SK-N-SH treated with all-trans-retinoic acid at 6 μM for 48 hours (cell line): ENCODE measurements around the gene ANAPC13.

Experiments used
- ARNTL ChIP-seq: fragments of 450-650 bp; formaldehyde crosslinking; IDR thresholded peaks from 2 replicates; pipeline ENCODE4 v1.5.0; 2020; ENCODE audit warnings: low read depth, mild to moderate bottlenecking, moderate library complexity, borderline replicate concordance
- BACH2 ChIP-seq: fragments of 250-450 bp; sonication (Bioruptor Pico); IDR thresholded peaks from 2 replicates; pipeline ENCODE4 v1.9.0; 2021; ENCODE audit warnings: mild to moderate bottlenecking, borderline replicate concordance
- ESRRG ChIP-seq: fragments of 250-450 bp; sonication (Bioruptor Pico); IDR thresholded peaks from 2 replicates; pipeline ENCODE4 v1.6.1; 2021; ENCODE audit warnings: mild to moderate bottlenecking
- GLIS3 ChIP-seq: fragments of 250-450 bp; sonication (Bioruptor Pico); IDR thresholded peaks from 2 replicates; pipeline ENCODE4 v1.5.0; 2020; ENCODE audit warnings: mild to moderate bottlenecking, moderate library complexity
- PPARA ChIP-seq: fragments of 250-450 bp; sonication (Bioruptor Pico); IDR thresholded peaks from 2 replicates; pipeline ENCODE4 v1.5.0; 2020; ENCODE audit warnings: mild to moderate bottlenecking, borderline replicate concordance
- RARB ChIP-seq: fragments of 250-450 bp; sonication (Bioruptor Pico); IDR thresholded peaks from 2 replicates; pipeline ENCODE4 v1.8.0; 2021; ENCODE audit warnings: mild to moderate bottlenecking, moderate library complexity
- TCF4 ChIP-seq: fragments of 250-450 bp; sonication (Bioruptor Pico); IDR thresholded peaks from 2 replicates; pipeline ENCODE4 v1.8.0; 2021; ENCODE audit warnings: mild to moderate bottlenecking, moderate library complexity, borderline replicate concordance
- TSHZ2 ChIP-seq: fragments of 250-450 bp; sonication (Bioruptor Pico); IDR thresholded peaks from 2 replicates; pipeline ENCODE4 v1.5.0; 2020; ENCODE audit warnings: mild to moderate bottlenecking, moderate library complexity
- ZC3H10 ChIP-seq: fragments of 250-450 bp; sonication (Bioruptor Pico); IDR thresholded peaks from 2 replicates; pipeline ENCODE4 v1.5.1; 2021; ENCODE audit warnings: mild to moderate bottlenecking, moderate library complexity
- ZFP30 ChIP-seq: fragments of 450-650 bp; formaldehyde crosslinking; IDR thresholded peaks from 2 replicates; pipeline ENCODE4 v1.5.0; 2022; ENCODE audit warnings: mild to moderate bottlenecking, moderate library complexity
- ZNF8 ChIP-seq: fragments of 450-650 bp; formaldehyde crosslinking; IDR thresholded peaks from 2 replicates; pipeline ENCODE4 v1.5.0; 2020; ENCODE audit warnings: mild to moderate bottlenecking, moderate library complexity
- TF ChIP-seq, protein P1 (sequence below): fragments of 250-450 bp; sonication (Bioruptor Pico); IDR thresholded peaks from 2 replicates; pipeline ENCODE4 v1.8.0; 2020; ENCODE audit warnings: mild to moderate bottlenecking, moderate library complexity, borderline replicate concordance
- TF ChIP-seq, protein P2 (sequence below): fragments of 250-450 bp; sonication (Bioruptor Pico); IDR thresholded peaks from 2 replicates; pipeline ENCODE4 v1.5.1; 2020; ENCODE audit warnings: low read depth, mild to moderate bottlenecking, moderate library complexity
- TF ChIP-seq, protein P3 (sequence below): fragments of 250-450 bp; sonication (Bioruptor Pico); IDR thresholded peaks from 2 replicates; pipeline ENCODE4 v1.5.1; 2021; ENCODE audit warnings: mild to moderate bottlenecking, moderate library complexity

- TF ChIP-seq ARNTL (CRISPR knock-in tag): no peak
- TF ChIP-seq, protein P1, sequence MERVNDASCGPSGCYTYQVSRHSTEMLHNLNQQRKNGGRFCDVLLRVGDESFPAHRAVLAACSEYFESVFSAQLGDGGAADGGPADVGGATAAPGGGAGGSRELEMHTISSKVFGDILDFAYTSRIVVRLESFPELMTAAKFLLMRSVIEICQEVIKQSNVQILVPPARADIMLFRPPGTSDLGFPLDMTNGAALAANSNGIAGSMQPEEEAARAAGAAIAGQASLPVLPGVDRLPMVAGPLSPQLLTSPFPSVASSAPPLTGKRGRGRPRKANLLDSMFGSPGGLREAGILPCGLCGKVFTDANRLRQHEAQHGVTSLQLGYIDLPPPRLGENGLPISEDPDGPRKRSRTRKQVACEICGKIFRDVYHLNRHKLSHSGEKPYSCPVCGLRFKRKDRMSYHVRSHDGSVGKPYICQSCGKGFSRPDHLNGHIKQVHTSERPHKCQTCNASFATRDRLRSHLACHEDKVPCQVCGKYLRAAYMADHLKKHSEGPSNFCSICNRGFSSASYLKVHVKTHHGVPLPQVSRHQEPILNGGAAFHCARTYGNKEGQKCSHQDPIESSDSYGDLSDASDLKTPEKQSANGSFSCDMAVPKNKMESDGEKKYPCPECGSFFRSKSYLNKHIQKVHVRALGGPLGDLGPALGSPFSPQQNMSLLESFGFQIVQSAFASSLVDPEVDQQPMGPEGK (CRISPR knock-in tag): no peak
- no peak for TF ChIP-seq BACH2 (CRISPR knock-in tag)
- no peak for TF ChIP-seq ESRRG (CRISPR knock-in tag)
- no peak for TF ChIP-seq TCF4 (CRISPR knock-in tag)
- no peak for TF ChIP-seq ZFP30 (CRISPR knock-in tag)
- TF ChIP-seq, protein P2, sequence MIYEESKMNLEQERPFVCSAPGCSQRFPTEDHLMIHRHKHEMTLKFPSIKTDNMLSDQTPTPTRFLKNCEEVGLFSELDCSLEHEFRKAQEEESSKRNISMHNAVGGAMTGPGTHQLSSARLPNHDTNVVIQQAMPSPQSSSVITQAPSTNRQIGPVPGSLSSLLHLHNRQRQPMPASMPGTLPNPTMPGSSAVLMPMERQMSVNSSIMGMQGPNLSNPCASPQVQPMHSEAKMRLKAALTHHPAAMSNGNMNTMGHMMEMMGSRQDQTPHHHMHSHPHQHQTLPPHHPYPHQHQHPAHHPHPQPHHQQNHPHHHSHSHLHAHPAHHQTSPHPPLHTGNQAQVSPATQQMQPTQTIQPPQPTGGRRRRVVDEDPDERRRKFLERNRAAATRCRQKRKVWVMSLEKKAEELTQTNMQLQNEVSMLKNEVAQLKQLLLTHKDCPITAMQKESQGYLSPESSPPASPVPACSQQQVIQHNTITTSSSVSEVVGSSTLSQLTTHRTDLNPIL (CRISPR knock-in tag): no peak
- no peak for TF ChIP-seq PPARA (CRISPR knock-in tag)
- TF ChIP-seq, protein P3, sequence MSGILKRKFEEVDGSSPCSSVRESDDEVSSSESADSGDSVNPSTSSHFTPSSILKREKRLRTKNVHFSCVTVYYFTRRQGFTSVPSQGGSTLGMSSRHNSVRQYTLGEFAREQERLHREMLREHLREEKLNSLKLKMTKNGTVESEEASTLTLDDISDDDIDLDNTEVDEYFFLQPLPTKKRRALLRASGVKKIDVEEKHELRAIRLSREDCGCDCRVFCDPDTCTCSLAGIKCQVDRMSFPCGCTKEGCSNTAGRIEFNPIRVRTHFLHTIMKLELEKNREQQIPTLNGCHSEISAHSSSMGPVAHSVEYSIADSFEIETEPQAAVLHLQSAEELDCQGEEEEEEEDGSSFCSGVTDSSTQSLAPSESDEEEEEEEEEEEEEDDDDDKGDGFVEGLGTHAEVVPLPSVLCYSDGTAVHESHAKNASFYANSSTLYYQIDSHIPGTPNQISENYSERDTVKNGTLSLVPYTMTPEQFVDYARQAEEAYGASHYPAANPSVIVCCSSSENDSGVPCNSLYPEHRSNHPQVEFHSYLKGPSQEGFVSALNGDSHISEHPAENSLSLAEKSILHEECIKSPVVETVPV: no peak
- no peak for TF ChIP-seq TSHZ2 (CRISPR knock-in tag)
- TF ChIP-seq RARB (CRISPR knock-in tag): no peak
- no peak for TF ChIP-seq ZC3H10 (CRISPR knock-in tag)
- TF ChIP-seq ZNF8 (CRISPR knock-in tag): no peak
- TF ChIP-seq GLIS3 (CRISPR knock-in tag): no peak
Observed at GRCh38 chr3:134505485-134505884, 19.7 kb upstream of the ANAPC13 start.
